H1 (cell line): Measurements from ENCODE around the gene TBC1D22A. TPM values are rescaled to one million over a fixed set of nuclear protein-coding genes. Genes with fewer than 3 reads are reported as not detected.

Experiments
- CTCF ChIA-PET: fragments of 300-600 bp; sonication (Branson Sonifier 250); formaldehyde crosslinking; loops from one replicate; lab custom pipeline; 2021; ENCODE audit not compliant: partially characterized antibody; lab: Charles Lee
- POLR2A ChIA-PET: fragments of 300-600 bp; sonication (Branson Sonifier 250); formaldehyde crosslinking; loops from one replicate; lab custom pipeline; 2021; ENCODE audit warnings: inconsistent platforms; ENCODE audit not compliant: partially characterized antibody; lab: Charles Lee
- DNase-seq, 2 experiments: peaks; one replicate each; pipeline versions ENCODE4 v3.0.0 to v3.0.0-alpha.2; 2010 to 2022; ENCODE audit warnings: low spot score in 2 of 2, low read depth in 1 of 2, mixed read lengths in 1 of 2
- FAIRE-seq: peaks from 2 replicates; lab custom pipeline; 2011; peaks lifted over from hg19 to GRCh38; lab: Jason Lieb, UNC
- H2AFZ ChIP-seq: 2 replicates; pipeline ENCODE4 v1.8.1; 2012; ENCODE audit warnings: low read length, inconsistent platforms
- H2AK5ac ChIP-seq: 2 replicates; pipeline ENCODE4 v1.6.1; 2013; ENCODE audit warnings: low read depth, low read length
- H2BK120ac ChIP-seq: replicated peaks from 2 replicates; pipeline ENCODE3; 2013; ENCODE audit warnings: low read depth, low read length, inconsistent platforms
- H2BK12ac ChIP-seq: 2 replicates; pipeline ENCODE4 v1.6.1; 2013; ENCODE audit warnings: low read depth, low read length
- H2BK15ac ChIP-seq: 2 replicates; pipeline ENCODE4 v1.6.1; 2013; ENCODE audit warnings: low read length
- H2BK20ac ChIP-seq: 2 replicates; pipeline ENCODE4 v1.6.1; 2013; ENCODE audit warnings: low read length
- H2BK5ac ChIP-seq: 2 replicates; pipeline ENCODE4 v1.6.1; 2013; ENCODE audit warnings: low read depth, low read length
- H3K14ac ChIP-seq: 2 replicates; pipeline ENCODE4 v1.6.1; 2013; ENCODE audit warnings: inconsistent platforms; ENCODE audit not compliant: insufficient read length
- H3K18ac ChIP-seq: 2 replicates; pipeline ENCODE4 v1.6.1; 2013; ENCODE audit warnings: low read length; ENCODE audit errors: extremely low read depth
- H3K23ac ChIP-seq: 2 replicates; pipeline ENCODE4 v1.6.1; 2013; ENCODE audit warnings: inconsistent platforms; ENCODE audit not compliant: insufficient read length
- H3K23me2 ChIP-seq: 2 replicates; pipeline ENCODE4 v1.6.1; 2013; ENCODE audit warnings: low read depth, low read length
- H3K27ac ChIP-seq: 2 replicates; pipeline ENCODE4 v1.6.1; 2011; ENCODE audit warnings: low read depth, low read length, inconsistent platforms
- H3K27me3 ChIP-seq, 4 experiments: replicated peaks in 1 of 4; 1 replicate in 1 of 4; 2 replicates in 3 of 4; pipeline versions ENCODE4 v1.6.1 to v1.8.1; 2011 to 2013; ENCODE audit warnings: low read length in 3 of 4, mild to moderate bottlenecking in 3 of 4, inconsistent platforms in 2 of 4, mixed read lengths in 2 of 4, moderate library complexity in 1 of 4; ENCODE audit not compliant: control insufficient read depth in 3 of 4, insufficient read depth in 3 of 4; ENCODE audit errors: extremely low read depth in 1 of 4
- H3K36me3 ChIP-seq, 4 experiments: 2 replicates each; pipeline versions ENCODE4 v1.6.1 to v1.8.1; 2011 to 2013; ENCODE audit warnings: mild to moderate bottlenecking in 4 of 4, low read length in 3 of 4, moderate library complexity in 2 of 4, control low read depth in 1 of 4, inconsistent platforms in 1 of 4; ENCODE audit not compliant: insufficient read depth in 4 of 4, control insufficient read depth in 2 of 4
- H3K4ac ChIP-seq: replicated peaks from 2 replicates; pipeline ENCODE3; 2013; ENCODE audit warnings: low read length, low read depth, mixed read lengths, inconsistent platforms; ENCODE audit not compliant: insufficient read length
- H3K4me1 ChIP-seq, 4 experiments: replicated peaks in 1 of 4; 1 replicate in 1 of 4; 2 replicates in 3 of 4; pipeline versions ENCODE4 v1.6.1 to v1.8.1; 2011 to 2013; ENCODE audit warnings: low read length in 3 of 4, inconsistent platforms in 2 of 4, mixed read lengths in 1 of 4; ENCODE audit not compliant: insufficient read depth in 4 of 4, control insufficient read depth in 3 of 4
- H3K4me2 ChIP-seq, 2 experiments: 2 replicates each; pipeline versions ENCODE4 v1.6.1 to v1.8.1; 2011 to 2013; ENCODE audit warnings: low read depth in 2 of 2, low read length in 2 of 2, control low read depth in 1 of 2, inconsistent platforms in 1 of 2, mild to moderate bottlenecking in 1 of 2; ENCODE audit not compliant: insufficient read depth in 1 of 2
- H3K4me3 ChIP-seq, 4 experiments: fragments of 200-600, 300-600 bp in 1 of 4; sonication (generic), shearing (Covaris generic), sonication (Bioruptor Twin) in 1 of 4; 2 replicates each; pipeline versions ENCODE4 v1.5.1 to v1.8.1; 2011 to 2016; ENCODE audit warnings: low read length in 4 of 4, low read depth in 3 of 4, control low read depth in 2 of 4, inconsistent platforms in 2 of 4, mild to moderate bottlenecking in 2 of 4, mixed read lengths in 1 of 4, moderate library complexity in 1 of 4; ENCODE audit not compliant: insufficient read depth in 2 of 4; ENCODE audit errors: extremely low read depth in 1 of 4
- H3K56ac ChIP-seq: replicated peaks from 2 replicates; pipeline ENCODE3; 2013; ENCODE audit warnings: low read depth, mild to moderate bottlenecking, mixed read lengths, low read length, inconsistent platforms; ENCODE audit not compliant: insufficient read length
- H3K79me1 ChIP-seq: 2 replicates; pipeline ENCODE4 v1.6.1; 2013; ENCODE audit warnings: low read depth, low read length, control low read depth
- H3K79me2 ChIP-seq, 2 experiments: 2 replicates each; pipeline versions ENCODE4 v1.6.1 to v1.8.1; 2012 to 2013; ENCODE audit warnings: low read length in 2 of 2, mild to moderate bottlenecking in 2 of 2, inconsistent platforms in 1 of 2; ENCODE audit not compliant: insufficient read depth in 2 of 2, control insufficient read depth in 1 of 2
- H3K9ac ChIP-seq, 4 experiments: replicated peaks in 1 of 4; 1 replicate in 1 of 4; 2 replicates in 3 of 4; pipeline versions ENCODE4 v1.6.1 to v1.8.1; 2011 to 2013; ENCODE audit warnings: low read depth in 3 of 4, low read length in 3 of 4, control low read depth in 2 of 4, mild to moderate bottlenecking in 2 of 4, moderate library complexity in 2 of 4, inconsistent platforms in 1 of 4; ENCODE audit errors: extremely low read depth in 1 of 4
- H3K9me3 ChIP-seq, 2 experiments: 2 replicates each; pipeline versions ENCODE4 v1.6.1 to v1.8.1; 2012 to 2013; ENCODE audit warnings: mild to moderate bottlenecking in 2 of 2, moderate library complexity in 2 of 2, control low read depth in 1 of 2, inconsistent platforms in 1 of 2, low read depth in 1 of 2, low read length in 1 of 2, mixed read lengths in 1 of 2; ENCODE audit not compliant: insufficient read depth in 2 of 2
- H4K20me1 ChIP-seq, 2 experiments: replicated peaks in 1 of 2; 2 replicates each; pipeline versions ENCODE3 to v1.8.1; 2011 to 2013; ENCODE audit warnings: inconsistent platforms in 2 of 2, low read length in 2 of 2, mild to moderate bottlenecking in 1 of 2; ENCODE audit not compliant: insufficient read depth in 2 of 2, control insufficient read depth in 1 of 2
- H4K5ac ChIP-seq: 2 replicates; pipeline ENCODE4 v1.6.1; 2013; ENCODE audit warnings: low read length, low read depth, mixed read lengths, inconsistent platforms; ENCODE audit not compliant: insufficient read length
- H4K8ac ChIP-seq: 2 replicates; pipeline ENCODE4 v1.8.0; 2013; ENCODE audit warnings: mild to moderate bottlenecking, moderate library complexity, low read length, inconsistent platforms; ENCODE audit not compliant: insufficient read depth; ENCODE audit errors: extremely low read depth
- H4K91ac ChIP-seq: replicated peaks from 2 replicates; pipeline ENCODE3; 2013; ENCODE audit warnings: low read length, mixed read lengths, inconsistent platforms; ENCODE audit not compliant: insufficient read length
- CEBPB ChIP-seq: IDR thresholded peaks from 2 replicates; pipeline ENCODE4 v1.6.1; 2012; ENCODE audit warnings: low read depth, low read length
- CHD1 ChIP-seq: IDR thresholded peaks from 2 replicates; pipeline ENCODE4 v1.6.1; 2012; ENCODE audit warnings: low read depth, low read length, improper control_type of control experiment
- CHD2 ChIP-seq: IDR thresholded peaks from 2 replicates; pipeline ENCODE4 v1.6.1; 2012; ENCODE audit warnings: low read length, improper control_type of control experiment
- CREB1 ChIP-seq: IDR thresholded peaks from 2 replicates; pipeline ENCODE4 v1.6.1; 2012; ENCODE audit warnings: inconsistent platforms
- EGR1 ChIP-seq: IDR thresholded peaks from 2 replicates; pipeline ENCODE4 v1.6.1; 2011; ENCODE audit warnings: low read depth, low read length, borderline replicate concordance
- KDM5A ChIP-seq: fragments of 200-600 bp; IDR thresholded peaks from 2 replicates; pipeline ENCODE4 v1.7.1; 2012; ENCODE audit warnings: mild to moderate bottlenecking, low read length, inconsistent platforms, mixed read lengths
- PHF8 ChIP-seq: fragments of 200-600 bp; sonication (generic); conservative IDR thresholded peaks from 2 replicates; pipeline ENCODE4 v1.7.1; 2012; ENCODE audit warnings: low read depth, mild to moderate bottlenecking, inconsistent platforms, low read length, moderate library complexity
- TAF1 ChIP-seq: IDR thresholded peaks from 2 replicates; pipeline ENCODE4 v1.6.1; 2011; ENCODE audit warnings: mild to moderate bottlenecking, low read depth, low read length
- TAF7 ChIP-seq: optimal IDR thresholded peaks from 2 replicates; pipeline ENCODE3; 2011; ENCODE audit warnings: low read depth, mild to moderate bottlenecking, inconsistent platforms, low read length, moderate library complexity, borderline replicate concordance
- TCF12 ChIP-seq: IDR thresholded peaks from 2 replicates; pipeline ENCODE4 v1.6.1; 2011; ENCODE audit warnings: low read depth, mild to moderate bottlenecking, low read length
- TEAD4 ChIP-seq: IDR thresholded peaks from 2 replicates; pipeline ENCODE4 v1.6.1; 2012; ENCODE audit warnings: low read depth, low read length, inconsistent platforms, mixed read lengths
- WGBS, 2 experiments: shearing (Covaris generic) in 1 of 2; methylation state at CpG; one replicate each; pipeline versions ENCODE4 v1.1.6 to v1.1.7; 2013 to 2015; ENCODE audit warnings: low lambda C conversion rate in 2 of 2, mixed read lengths in 2 of 2, inconsistent platforms in 1 of 2, low coverage in 1 of 2, missing lambda C conversion rate in 1 of 2; ENCODE audit not compliant: insufficient replicate concordance in 2 of 2, insufficient coverage in 1 of 2, insufficient read length in 1 of 2; ENCODE audit errors: extremely low coverage in 1 of 2, missing lambda C conversion rate in 1 of 2; 5-methylcytosine and 5-hydroxymethylcytosine counted together
- polyA plus RNA-seq, 7 experiments: library from polyadenylated mRNA; depleted of rRNA in 3 of 7; stranded (reverse) in 5 of 7; unstranded in 2 of 7; fragments of >200 nt in 5 of 7; fragments of 200-250 nt in 2 of 7; gene quantifications; 1 replicate in 5 of 7; 2 replicates in 1 of 7; 4 replicates in 1 of 7; pipeline versions ENCODE4 v1.2.1 to v1.2.3, GENCODE V29; 2011 to 2013; ENCODE audit warnings: missing spikeins in 2 of 7, mixed read lengths in 2 of 7
- total RNA-seq: library from RNA; stranded (reverse); fragmentation: NEBNext Ultra II Directional; extraction: Animal tissue kit (Norgen Biotek cat#: 25700); gene quantifications from 2 replicates; pipeline ENCODE4 v1.2.1, GENCODE V29; 2021

Gene TBC1D22A
- total and polyA plus RNA-seq, 2 of the 8 experiments (the other 6 are each of a cell fraction or from before 2014, with no cell fraction given), result 11.9 to 18.4 TPM

GRCh38 chr22:46907241-46908215, 145.1 kb downstream of the TBC1D22A start:
- POLR2A ChIA-PET, result no interaction called here
- no peak overlapping the region; the same call in 1 of the 2 replicates for H3K27ac ChIP-seq
- H3K14ac ChIP-seq, result no peak overlapping the region
- TF ChIP-seq TAF1 (no peak), TEAD4 (no peak), CHD1 (no peak), KDM5A (no peak), PHF8 (no peak), CEBPB (no peak), CREB1 (no peak), TAF7 (no peak), CHD2 (no peak), EGR1 (no peak), TCF12 (no peak)

More at GRCh38 chr22:46907241-46908215, 145.1 kb downstream of the TBC1D22A start:
- H3K27me3 ChIP-seq, result no peaks in the 10 kb centered on the region
- no peak overlapping the region for H2BK12ac ChIP-seq
- H3K18ac ChIP-seq, result no peak overlapping the region
- no peak overlapping the region for H4K8ac ChIP-seq
- H4K5ac ChIP-seq, result no peak overlapping the region
- H2BK5ac ChIP-seq, result peak overlapping the region; percentile 54; the same call in 1 of the 2 replicates
- no peaks in the 10 kb centered on the region for H3K79me2 ChIP-seq
- H3K9ac ChIP-seq, result no peak overlapping the region
- FAIRE-seq, result no peak
- peaks cover 4% of the 10 kb centered on the region for H3K79me1 ChIP-seq
- H3K9me3 ChIP-seq, result no peaks in the 10 kb centered on the region
- H3K4ac ChIP-seq, result no peak overlapping the region
- no peak overlapping the region for H2BK15ac ChIP-seq
- 0 out of 2 replicates have a peak, but pooled peaks cover 3% of the 10 kb centered on the region for H3K23me2 ChIP-seq
- no peak overlapping the region for H3K4me2 ChIP-seq
- H3K4me3 ChIP-seq, result no peak overlapping the region
- no peak overlapping the region for H2BK120ac ChIP-seq
- peaks cover 0 to 8% of the 10 kb centered on the region in 2 experiments for H4K20me1 ChIP-seq
- 90% methylated on average over 17 of the region's 24 CpGs; no CpG with 5 or more reads in 1 of the 2 experiments for WGBS, 2 experiments
- H3K56ac ChIP-seq, result no peak overlapping the region
- no peak overlapping the region for H3K23ac ChIP-seq
- H2BK20ac ChIP-seq, result no peak overlapping the region
- H3K4me1 ChIP-seq, result peaks cover 0 to 6% (median 2%) of the 10 kb centered on the region in 4 experiments; a peak in 3 of 7 replicates
- CTCF ChIA-PET, result interaction anchor here (0.6 to 1.1 kb wide), 4 partner anchors 16 to 131 kb away, joined by 3 read pairs; no protein-coding TSS in a partner anchor
- peak in 1 of 2 experiments; percentile 43 for DNase-seq
- no peak overlapping the region for H4K91ac ChIP-seq
- H2AFZ ChIP-seq, result no peak overlapping the region
- H2AK5ac ChIP-seq, result no peak overlapping the region; the same call in 1 of the 2 replicates
- 0 out of 8 replicates have a peak, but pooled peaks cover 0 to 2% (median 0%) of the 10 kb centered on the region in 4 experiments for H3K36me3 ChIP-seq
